K562 (cell line): ENCODE measurements around the gene SEMA6B. TPM values are rescaled to one million over a fixed set of nuclear protein-coding genes. Genes with fewer than 3 reads are reported as not detected.
A peak's percentile ranks its signal among the peaks of the same experiment; 100 is the strongest.

Source experiments
- CBFA2T3 ChIP-seq: fragments of 450-650 bp; IDR thresholded peaks from 2 replicates; pipeline ENCODE4 v1.6.1; 2017
- CC2D1A ChIP-seq: fragments of 450-650 bp; IDR thresholded peaks from 2 replicates; pipeline ENCODE4 v1.6.1; 2017; ENCODE audit warnings: mild to moderate bottlenecking
- HDAC1 ChIP-seq, 2 experiments: fragments of 450-650 bp; IDR thresholded peaks; 2 replicates each; pipeline ENCODE4 v1.6.1; 2016 to 2017; ENCODE audit warnings: inconsistent platforms in 1 of 2, mild to moderate bottlenecking in 1 of 2, moderate library complexity in 1 of 2
- HNRNPLL ChIP-seq: fragments of 200-400 bp; formaldehyde crosslinking; IDR thresholded peaks from 2 replicates; pipeline ENCODE4 v1.6.1; 2017; ENCODE audit warnings: low read length, low read depth, mild to moderate bottlenecking; ENCODE audit not compliant: poor library complexity, severe bottlenecking
- MBD1 ChIP-seq: fragments of 250-450 bp; sonication (Bioruptor Pico); IDR thresholded peaks from 2 replicates; pipeline ENCODE4 v1.8.0; 2022; ENCODE audit warnings: inconsistent platforms
- NCOR1 ChIP-seq: fragments of 450-650 bp; IDR thresholded peaks from 2 replicates; pipeline ENCODE4 v1.6.1; 2016; ENCODE audit warnings: mild to moderate bottlenecking, moderate library complexity
- NFE2 ChIP-seq: IDR thresholded peaks from 2 replicates; pipeline ENCODE4 v1.6.1; 2014; ENCODE audit warnings: antibody characterized with exemption, low read depth
- SP1 ChIP-seq: sonication (generic); formaldehyde crosslinking; IDR thresholded peaks from 2 replicates; pipeline ENCODE4 v1.8.1; 2022; ENCODE audit warnings: mild to moderate bottlenecking, missing genetic modification reagents
- TAF7 ChIP-seq: fragments of 450-650 bp; IDR thresholded peaks from 2 replicates; pipeline ENCODE4 v1.6.1; 2016; ENCODE audit warnings: missing genetic modification characterization, missing compliant biosample characterization
- ZC3H11A ChIP-seq: IDR thresholded peaks from 2 replicates; pipeline ENCODE4 v1.6.1; 2012; ENCODE audit warnings: low read depth, low read length, improper control_type of control experiment
- ZNF165 ChIP-seq: fragments of 250-450 bp; sonication (Bioruptor Pico); IDR thresholded peaks from 2 replicates; pipeline ENCODE4 v1.4.0; 2020; ENCODE audit warnings: borderline replicate concordance
- ZNF277 ChIP-seq: fragments of 250-450 bp; sonication (Bioruptor Pico); IDR thresholded peaks from 2 replicates; pipeline ENCODE4 v1.8.0; 2022; ENCODE audit warnings: inconsistent platforms, mild to moderate bottlenecking, moderate library complexity, borderline replicate concordance
- polyA plus RNA-seq, 8 experiments: library from polyadenylated mRNA; depleted of rRNA in 4 of 8; stranded (reverse) in 5 of 8; unstranded in 3 of 8; fragments of >200 nt; fragmentation: Nextera tagmentation in 2 of 8; fragmentation: Illumina TruSeq in 1 of 8; extraction: Ambion mirVana in 2 of 8; extraction: Trizol in 1 of 8; gene quantifications; 2 replicates each; pipeline versions ENCODE4 v1.2.1 to v1.2.3, GENCODE V29; 2011 to 2014; ENCODE audit warnings: inconsistent platforms in 1 of 8, missing spikeins in 1 of 8
- total RNA-seq, 7 experiments: library from RNA; depleted of rRNA in 6 of 7; stranded (reverse); fragments of >200 nt in 6 of 7; fragmentation: Illumina TruSeq in 2 of 7; extraction: Trizol in 2 of 7; gene quantifications; 2 replicates each; pipeline versions ENCODE4 v1.2.1 to v1.2.3, GENCODE V29; 2011 to 2021; ENCODE audit warnings: low replicate concordance in 1 of 7
- TF ChIP-seq, protein P1 (sequence below), 2 experiments: fragments of 250-450 bp in 1 of 2; fragments of 450-650 bp in 1 of 2; sonication (Bioruptor Pico) in 1 of 2; IDR thresholded peaks; 2 replicates each; pipeline versions ENCODE4 v1.6.1 to v1.8.0; 2016 to 2021; ENCODE audit warnings: mild to moderate bottlenecking in 2 of 2, moderate library complexity in 2 of 2, missing compliant biosample characterization in 1 of 2, missing genetic modification characterization in 1 of 2
- TF ChIP-seq, protein P2 (sequence below): fragments of 450-650 bp; IDR thresholded peaks from 2 replicates; pipeline ENCODE4 v1.6.1; 2016; ENCODE audit warnings: low read depth
- TF ChIP-seq, protein P3 (sequence below): fragments of 450-650 bp; IDR thresholded peaks from 2 replicates; pipeline ENCODE4 v1.6.1; 2016; ENCODE audit warnings: antibody characterized with exemption

SEMA6B gene
- total and polyA plus RNA-seq, 9 of the 15 experiments (the other 6 are each of a cell fraction or from before 2014, with no cell fraction given), result 0.65 to 4.6 (median 2.5) TPM; not detected in 2

GRCh38 chr19:4567584-4568071 is 8.1 kb upstream of the SEMA6B start (continued):
- TF ChIP-seq ZC3H11A (no peak), TAF7 (tag) (no peak), HNRNPLL (no peak), MBD1 (CRISPR knock-in tag) (no peak), NFE2 (0 out of 2 replicates have a peak, but pooled peaks have one; percentile 27), ZNF165 (CRISPR knock-in tag) (no peak), CC2D1A (peak; percentile 54; the same call in 1 of the 2 replicates), SP1 (CRISPR knock-in tag) (no peak), CBFA2T3 (no peak), NCOR1 (no peak), HDAC1 (IDR thresholded peaks at IDR 0.05) (peak; percentile 23 to 63; a peak in 3 of 4 replicates), ZNF277 (CRISPR knock-in tag) (no peak)
- TF ChIP-seq, protein P1, sequence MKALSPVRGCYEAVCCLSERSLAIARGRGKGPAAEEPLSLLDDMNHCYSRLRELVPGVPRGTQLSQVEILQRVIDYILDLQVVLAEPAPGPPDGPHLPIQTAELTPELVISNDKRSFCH (CRISPR knock-in tag; IDR thresholded peaks at IDR 0.05), result no peak
- TF ChIP-seq, protein P1 (tag; IDR thresholded peaks at IDR 0.05), result no peak
- TF ChIP-seq, protein P2, sequence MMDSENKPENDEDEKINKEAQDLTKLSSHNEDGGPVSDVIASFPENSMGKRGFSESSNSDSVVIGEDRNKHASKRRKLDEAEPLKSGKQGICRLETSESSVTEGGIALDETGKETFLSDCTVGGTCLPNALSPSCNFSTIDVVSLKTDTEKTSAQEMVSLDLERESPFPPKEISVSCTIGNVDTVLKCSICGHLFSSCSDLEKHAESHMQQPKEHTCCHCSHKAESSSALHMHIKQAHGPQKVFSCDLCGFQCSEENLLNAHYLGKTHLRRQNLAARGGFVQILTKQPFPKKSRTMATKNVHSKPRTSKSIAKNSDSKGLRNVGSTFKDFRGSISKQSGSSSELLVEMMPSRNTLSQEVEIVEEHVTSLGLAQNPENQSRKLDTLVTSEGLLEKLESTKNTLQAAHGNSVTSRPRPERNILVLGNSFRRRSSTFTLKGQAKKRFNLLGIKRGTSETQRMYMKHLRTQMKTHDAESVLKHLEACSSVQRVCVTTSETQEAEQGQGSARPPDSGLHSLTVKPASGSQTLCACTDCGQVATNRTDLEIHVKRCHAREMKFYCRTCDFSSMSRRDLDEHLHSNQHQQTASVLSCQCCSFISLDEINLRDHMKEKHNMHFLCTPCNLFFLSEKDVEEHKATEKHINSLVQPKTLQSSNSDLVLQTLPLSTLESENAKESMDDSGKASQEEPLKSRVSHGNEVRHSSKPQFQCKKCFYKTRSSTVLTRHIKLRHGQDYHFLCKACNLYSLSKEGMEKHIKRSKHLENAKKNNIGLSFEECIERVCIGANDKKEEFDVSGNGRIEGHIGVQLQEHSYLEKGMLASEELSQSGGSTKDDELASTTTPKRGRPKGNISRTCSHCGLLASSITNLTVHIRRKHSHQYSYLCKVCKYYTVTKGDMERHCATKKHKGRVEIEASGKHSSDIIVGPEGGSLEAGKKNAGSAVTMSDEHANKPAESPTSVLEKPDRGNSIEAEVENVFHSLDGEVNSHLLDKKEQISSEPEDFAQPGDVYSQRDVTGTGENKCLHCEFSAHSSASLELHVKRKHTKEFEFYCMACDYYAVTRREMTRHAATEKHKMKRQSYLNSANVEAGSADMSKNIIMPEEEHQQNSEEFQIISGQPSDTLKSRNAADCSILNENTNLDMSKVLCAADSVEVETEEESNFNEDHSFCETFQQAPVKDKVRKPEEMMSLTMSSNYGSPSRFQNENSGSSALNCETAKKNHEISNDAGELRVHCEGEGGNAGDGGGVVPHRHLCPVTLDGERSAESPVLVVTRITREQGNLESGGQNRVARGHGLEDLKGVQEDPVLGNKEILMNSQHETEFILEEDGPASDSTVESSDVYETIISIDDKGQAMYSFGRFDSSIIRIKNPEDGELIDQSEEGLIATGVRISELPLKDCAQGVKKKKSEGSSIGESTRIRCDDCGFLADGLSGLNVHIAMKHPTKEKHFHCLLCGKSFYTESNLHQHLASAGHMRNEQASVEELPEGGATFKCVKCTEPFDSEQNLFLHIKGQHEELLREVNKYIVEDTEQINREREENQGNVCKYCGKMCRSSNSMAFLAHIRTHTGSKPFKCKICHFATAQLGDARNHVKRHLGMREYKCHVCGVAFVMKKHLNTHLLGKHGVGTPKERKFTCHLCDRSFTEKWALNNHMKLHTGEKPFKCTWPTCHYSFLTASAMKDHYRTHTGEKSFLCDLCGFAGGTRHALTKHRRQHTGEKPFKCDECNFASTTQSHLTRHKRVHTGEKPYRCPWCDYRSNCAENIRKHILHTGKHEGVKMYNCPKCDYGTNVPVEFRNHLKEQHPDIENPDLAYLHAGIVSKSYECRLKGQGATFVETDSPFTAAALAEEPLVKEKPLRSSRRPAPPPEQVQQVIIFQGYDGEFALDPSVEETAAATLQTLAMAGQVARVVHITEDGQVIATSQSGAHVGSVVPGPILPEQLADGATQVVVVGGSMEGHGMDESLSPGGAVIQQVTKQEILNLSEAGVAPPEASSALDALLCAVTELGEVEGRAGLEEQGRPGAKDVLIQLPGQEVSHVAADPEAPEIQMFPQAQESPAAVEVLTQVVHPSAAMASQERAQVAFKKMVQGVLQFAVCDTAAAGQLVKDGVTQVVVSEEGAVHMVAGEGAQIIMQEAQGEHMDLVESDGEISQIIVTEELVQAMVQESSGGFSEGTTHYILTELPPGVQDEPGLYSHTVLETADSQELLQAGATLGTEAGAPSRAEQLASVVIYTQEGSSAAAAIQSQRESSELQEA, result peak; percentile 71
- TF ChIP-seq, protein P3, sequence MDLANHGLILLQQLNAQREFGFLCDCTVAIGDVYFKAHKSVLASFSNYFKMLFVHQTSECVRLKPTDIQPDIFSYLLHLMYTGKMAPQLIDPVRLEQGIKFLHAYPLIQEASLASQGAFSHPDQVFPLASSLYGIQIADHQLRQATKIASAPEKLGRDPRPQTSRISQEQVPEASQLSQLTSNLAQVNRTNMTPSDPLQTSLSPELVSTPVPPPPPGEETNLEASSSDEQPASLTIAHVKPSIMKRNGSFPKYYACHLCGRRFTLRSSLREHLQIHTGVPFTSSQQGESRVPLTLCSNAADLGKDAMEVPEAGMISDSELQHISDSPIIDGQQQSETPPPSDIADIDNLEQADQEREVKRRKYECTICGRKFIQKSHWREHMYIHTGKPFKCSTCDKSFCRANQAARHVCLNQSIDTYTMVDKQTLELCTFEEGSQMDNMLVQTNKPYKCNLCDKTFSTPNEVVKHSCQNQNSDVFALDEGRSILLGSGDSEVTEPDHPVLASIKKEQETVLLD, result 0 out of 2 replicates have a peak, but pooled peaks have one; percentile 25
